Globus pallidus (tissue), 1 donor: ENCODE measurements around the gene SBSN.
"Not testable (repeated sequence)": the region's sequence is repeated elsewhere in the genome, so short reads cannot be mapped to it uniquely, and the experiment has no call there.

Experiments
- DNase-seq: peaks from one replicate; pipeline ENCODE4 v3.0.0-alpha.2; 2015; ENCODE audit warnings: low spot score

SBSN gene

GRCh38 chr19:35508129-35508528 is 20.0 kb downstream of the SBSN start:
- DNase-seq = no peak

- no peak for DNase-seq
These were observed 20.6 kb downstream of the SBSN start for GRCh38 chr19:35507561-35507960.

- no peak for DNase-seq
These were observed 22.1 kb downstream of the SBSN start for GRCh38 chr19:35506011-35506410.

GRCh38 chr19:35502751-35503150 is 25.4 kb downstream of the SBSN start:
- DNase-seq = no peak

GRCh38 chr19:35501684-35502083 is 26.4 kb downstream of the SBSN start:
- no peak for DNase-seq

GRCh38 chr19:35500611-35501010 is 27.5 kb downstream of the SBSN start:
- DNase-seq = no peak

GRCh38 chr19:35498984-35499527 is 29.1 kb downstream of the SBSN start:
- DNase-seq = no peak

GRCh38 chr19:35498220-35498619 is 29.9 kb downstream of the SBSN start:
- DNase-seq = no peak

- DNase-seq = no peak
These were observed 30.7 kb downstream of the SBSN start for GRCh38 chr19:35497406-35497805.

GRCh38 chr19:35495107-35496064 is 32.7 kb downstream of the SBSN start:
- DNase-seq = peak; percentile 45

GRCh38 chr19:35493971-35494370 is 34.1 kb downstream of the SBSN start:
- DNase-seq = no peak

- DNase-seq = no peak
These were observed 36.2 kb downstream of the SBSN start for GRCh38 chr19:35491836-35492360.

GRCh38 chr19:35490364-35490763 is 37.7 kb downstream of the SBSN start, which contains the start of gene KRTDAP:
Gene KRTDAP (minus strand): TSS chr19:35490464. CDS start chr19:35490442, 22 bp downstream.
- no peak for DNase-seq

GRCh38 chr19:35488677-35489076 is 39.4 kb downstream of the SBSN start:
- no peak for DNase-seq

GRCh38 chr19:35487656-35488182 is 40.4 kb downstream of the SBSN start:
- DNase-seq = no peak

- no peak for DNase-seq
These were observed 41.8 kb downstream of the SBSN start for GRCh38 chr19:35486268-35486708.

GRCh38 chr19:35484252-35485036 is 43.7 kb downstream of the SBSN start:
- no peak for DNase-seq

- DNase-seq = no peak
These were observed 45.0 kb downstream of the SBSN start for GRCh38 chr19:35483089-35483488.

- no peak for DNase-seq
These were observed 49.1 kb downstream of the SBSN start for GRCh38 chr19:35478794-35479677.

GRCh38 chr19:35476149-35476548 is 52.0 kb downstream of the SBSN start:
- no peak for DNase-seq

GRCh38 chr19:35474594-35474993 is 53.5 kb downstream of the SBSN start:
- not testable (repeated sequence) for DNase-seq
